ENCODE data around the gene PRTFDC1.
"Not testable (repeated sequence)": the region's sequence is repeated elsewhere in the genome, so short reads cannot be mapped to it uniquely, and the experiment has no call there.

PRTFDC1 gene, protein sequence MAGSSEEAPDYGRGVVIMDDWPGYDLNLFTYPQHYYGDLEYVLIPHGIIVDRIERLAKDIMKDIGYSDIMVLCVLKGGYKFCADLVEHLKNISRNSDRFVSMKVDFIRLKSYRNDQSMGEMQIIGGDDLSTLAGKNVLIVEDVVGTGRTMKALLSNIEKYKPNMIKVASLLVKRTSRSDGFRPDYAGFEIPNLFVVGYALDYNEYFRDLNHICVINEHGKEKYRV

GRCh38 chr10:24952143-24952706 is at the start of gene PRTFDC1:
PRTFDC1 (minus strand) TSS chr10:24952606; CDS start chr10:24952575, 31 bp downstream.
- DNase-seq (ENCODE audit: low spot score) = no peak

DNA sequence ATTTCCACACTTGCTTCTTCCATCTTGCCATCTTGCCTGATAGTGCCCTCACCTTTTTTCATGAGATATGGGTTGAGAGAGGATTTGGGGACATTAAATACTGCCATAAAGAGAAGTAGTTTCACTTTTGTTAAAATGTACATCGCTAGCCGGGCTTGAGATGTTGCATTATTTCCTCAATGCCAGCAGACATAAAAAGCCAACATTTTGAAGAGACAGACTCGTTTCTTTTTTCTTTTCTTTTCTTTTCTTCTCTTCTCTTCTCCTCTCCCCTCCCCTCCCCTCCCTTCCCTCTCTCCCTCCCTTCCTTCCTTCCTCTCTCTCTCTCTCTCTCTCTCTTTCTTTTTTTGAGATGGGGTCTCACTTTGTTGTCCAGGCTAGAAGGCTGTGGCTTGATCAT is 45.6 kb upstream of the PRTFDC1 start:
- no peak for DNase-seq (ENCODE audit: low spot score)

DNA sequence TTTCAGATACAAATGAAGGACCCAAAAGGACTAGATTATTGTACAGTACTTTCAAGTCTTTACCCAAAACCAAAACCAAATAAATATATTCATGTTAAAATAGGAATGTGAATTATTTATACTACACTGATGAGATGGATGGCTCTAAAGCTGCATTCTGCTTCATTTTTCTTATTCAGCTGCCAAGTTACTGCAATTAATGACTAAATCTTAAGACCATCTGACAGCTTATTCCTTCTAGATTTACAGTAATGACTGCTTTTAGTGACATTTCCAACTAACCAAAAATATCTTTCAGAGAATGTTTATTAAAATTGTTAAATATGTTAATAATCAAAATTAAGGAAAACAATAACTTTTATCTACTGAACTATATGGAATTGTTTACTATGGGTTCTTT is 42.7 kb upstream of the PRTFDC1 start:
- no peak for DNase-seq (ENCODE audit: low spot score)

DNA sequence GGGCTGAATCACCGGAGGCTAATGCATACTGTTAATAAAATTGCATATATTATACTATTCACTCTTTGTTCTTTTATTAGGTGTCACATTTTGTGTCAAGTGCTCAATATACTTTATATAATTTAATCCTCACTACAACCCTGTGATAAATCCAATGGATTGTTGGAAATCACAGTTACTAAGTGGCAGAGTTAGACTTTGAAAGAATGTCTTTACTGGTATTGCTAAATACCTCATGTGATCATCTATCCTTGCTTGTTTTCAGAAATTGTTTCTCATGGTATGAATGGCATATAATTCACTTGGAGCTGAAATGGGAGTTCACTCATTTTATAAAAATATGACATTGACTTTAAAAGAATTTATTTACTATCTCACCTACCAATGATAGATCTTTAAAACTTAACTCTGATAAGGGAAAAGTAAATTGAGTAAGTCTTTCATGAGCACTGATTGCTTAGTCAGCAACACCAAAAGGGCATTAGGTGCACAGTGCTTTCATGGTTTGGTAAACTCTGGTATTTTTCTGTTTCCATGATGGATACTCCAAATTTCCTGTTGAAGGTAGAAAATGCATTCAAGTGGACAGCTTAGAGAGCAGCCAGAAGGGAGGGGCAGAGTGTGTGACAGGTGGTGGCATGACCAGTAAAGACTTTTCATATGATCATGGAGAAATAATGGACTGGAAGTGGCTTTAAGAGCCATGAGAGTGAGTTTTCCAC is 41.0 kb upstream of the PRTFDC1 start:
- DNase-seq (ENCODE audit: low spot score) = no peak

GRCh38 chr10:24992512-24993133 is 40.2 kb upstream of the PRTFDC1 start:
- no peak for DNase-seq (ENCODE audit: low spot score)

- no peak for DNase-seq (ENCODE audit: low spot score)
Measured at GRCh38 chr10:24991298-24991697, 38.9 kb upstream of the PRTFDC1 start.

DNA sequence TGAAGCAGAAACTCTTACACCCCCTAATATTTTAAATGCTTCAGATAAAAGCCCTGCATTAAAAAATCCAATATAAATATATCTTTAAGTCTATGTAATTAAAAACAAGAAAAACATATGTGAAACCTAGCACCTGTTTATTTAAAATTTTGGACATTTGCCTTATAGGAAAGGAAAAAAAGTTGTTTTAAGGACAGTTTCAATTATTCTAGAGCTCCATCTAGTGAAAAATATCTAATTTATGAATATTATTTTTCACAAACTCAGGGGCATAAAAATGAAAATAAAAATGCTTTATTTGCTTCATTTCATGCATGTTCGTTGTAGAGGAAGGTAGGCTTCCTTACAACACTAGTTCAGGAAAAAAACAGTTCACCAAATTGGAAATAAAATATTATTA is 37.5 kb upstream of the PRTFDC1 start:
- DNase-seq (ENCODE audit: low spot score) = no peak

DNA sequence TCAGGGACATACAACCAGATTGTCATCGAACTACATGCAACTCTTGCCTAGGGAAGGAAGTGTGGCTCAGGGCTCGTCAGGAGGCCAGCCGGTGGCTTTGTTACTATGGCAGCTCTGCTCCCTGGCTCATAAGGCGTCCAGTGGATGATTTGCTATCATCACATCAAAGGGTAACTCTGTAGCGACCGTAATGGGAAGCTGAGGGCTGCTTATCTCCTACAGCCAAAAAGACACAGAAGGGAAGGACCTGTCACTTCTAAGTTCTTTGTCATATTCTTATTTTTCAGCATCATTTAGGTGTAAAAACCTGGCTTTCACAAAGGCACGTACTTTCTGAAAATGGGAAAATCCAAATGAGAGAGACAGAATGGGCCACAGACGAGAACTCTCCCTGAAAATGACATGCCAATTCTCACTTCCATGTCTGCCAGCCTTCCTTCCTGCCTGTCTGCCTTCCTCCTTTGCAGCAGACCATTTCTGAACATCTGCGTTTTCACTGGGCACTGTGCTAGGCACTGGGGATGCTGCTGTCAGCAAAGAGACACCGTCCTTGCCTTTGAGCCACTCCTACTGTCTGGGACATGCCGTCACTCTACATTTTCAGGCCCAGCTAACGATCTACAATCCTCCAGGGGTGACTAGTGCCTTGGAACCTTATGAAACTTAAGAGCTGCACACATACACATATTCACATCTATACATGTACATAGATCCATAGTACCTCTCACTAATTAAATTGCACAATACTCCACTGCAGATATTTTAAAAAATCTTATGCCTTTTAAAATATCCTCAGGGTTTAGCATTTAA is 36.6 kb upstream of the PRTFDC1 start:
- no peak for DNase-seq (ENCODE audit: low spot score)

DNA sequence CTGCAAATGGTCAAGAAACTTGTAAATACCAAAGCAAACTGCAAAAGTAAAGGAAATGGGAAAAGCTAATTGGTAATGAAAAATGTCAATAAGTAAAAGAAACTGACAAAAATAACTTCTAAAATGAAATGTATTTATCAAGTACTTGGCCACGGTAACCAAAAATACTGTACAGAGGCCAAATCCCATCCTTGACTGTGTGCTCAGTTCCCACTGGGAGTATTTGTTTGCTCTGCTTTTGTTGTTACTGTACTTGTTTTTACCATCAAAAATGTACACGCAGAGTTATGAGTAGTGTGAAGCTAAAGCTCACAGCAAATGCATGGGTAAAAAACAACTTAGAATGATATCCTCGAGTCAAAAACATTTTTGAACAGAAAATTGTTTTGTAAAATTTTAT is 32.5 kb upstream of the PRTFDC1 start:
- DNase-seq (ENCODE audit: low spot score) = no peak

DNA sequence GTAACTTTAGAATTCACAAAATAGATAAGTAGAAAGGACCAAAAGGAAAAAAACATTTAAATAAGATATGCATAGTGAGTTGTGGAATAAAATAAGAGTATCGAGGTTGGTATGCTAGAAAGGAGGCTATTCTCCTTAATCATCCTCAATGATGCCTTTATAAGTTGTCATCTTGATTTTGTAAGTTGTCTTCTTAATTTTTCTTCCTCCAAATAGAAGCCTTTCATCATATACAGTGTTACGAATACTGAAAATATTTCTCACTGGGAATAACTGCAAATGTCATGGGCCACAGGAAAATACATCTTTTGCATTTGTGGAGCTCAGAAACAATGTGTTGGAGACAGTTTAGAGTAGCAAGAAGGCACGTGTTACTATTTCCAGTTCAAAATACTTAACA is 31.5 kb upstream of the PRTFDC1 start:
- no peak for DNase-seq (ENCODE audit: low spot score)

DNA sequence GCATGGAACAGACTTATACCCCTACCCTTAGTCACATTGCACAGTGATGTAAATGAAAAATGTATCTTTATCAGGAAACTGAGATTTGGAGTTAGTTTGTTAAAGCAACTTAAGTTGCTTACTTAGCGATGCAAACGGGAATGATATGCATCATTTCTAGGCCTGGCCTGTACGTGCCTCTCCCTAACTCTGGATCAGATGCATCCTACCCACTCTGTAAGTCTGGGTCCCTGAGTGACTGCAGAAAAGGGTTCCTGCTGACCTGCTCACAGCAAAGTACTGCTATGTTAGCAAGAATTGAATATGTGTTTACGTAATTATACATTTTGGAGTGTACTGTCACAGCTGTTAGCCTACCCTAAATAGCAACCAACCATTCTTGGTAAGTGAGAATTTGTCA is 30.7 kb upstream of the PRTFDC1 start:
- no peak for DNase-seq (ENCODE audit: low spot score)

- no peak for DNase-seq (ENCODE audit: low spot score)
Measured at GRCh38 chr10:24982319-24983112, 30.1 kb upstream of the PRTFDC1 start.

GRCh38 chr10:24981161-24981710 is 28.8 kb upstream of the PRTFDC1 start:
- DNase-seq (ENCODE audit: low spot score) = no peak

DNA sequence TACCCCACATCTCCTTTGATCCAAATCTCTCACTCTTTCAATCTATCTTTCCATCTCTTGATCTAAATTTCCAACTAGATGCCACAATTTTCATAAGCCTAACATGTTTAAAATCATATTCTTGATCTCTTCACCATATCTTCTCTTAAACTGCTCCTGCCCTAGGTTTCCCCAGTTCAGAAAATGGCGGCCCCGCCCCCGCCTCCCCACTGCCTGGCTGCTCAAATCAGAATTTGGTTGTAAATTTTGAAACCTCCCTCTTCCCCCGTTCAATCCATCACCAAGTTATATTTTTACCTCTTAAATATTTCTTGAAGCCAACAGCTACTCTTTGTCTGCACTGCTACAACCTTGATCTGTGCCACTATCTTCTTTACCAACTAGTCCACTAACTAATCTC is 27.3 kb upstream of the PRTFDC1 start:
- DNase-seq (ENCODE audit: low spot score) = no peak

DNA sequence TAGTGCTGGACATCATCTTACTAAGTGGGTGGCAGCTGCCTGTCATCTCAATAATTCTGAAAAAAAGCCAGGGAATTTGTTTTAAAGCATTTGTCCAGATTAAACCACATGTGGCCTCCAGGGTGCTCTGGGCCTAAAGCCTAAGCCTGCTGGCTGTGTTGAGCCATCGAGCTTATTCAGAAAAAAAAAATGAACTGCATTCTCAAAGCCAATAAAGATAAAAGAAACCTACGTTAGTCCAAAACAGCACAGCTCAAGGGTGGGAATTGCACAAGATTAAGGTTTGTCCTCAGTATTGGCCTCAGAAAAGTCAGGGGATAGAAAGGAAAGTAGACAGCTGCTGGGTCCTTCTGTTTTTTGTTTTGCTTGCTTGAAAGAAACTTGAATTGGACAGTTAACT is 22.6 kb upstream of the PRTFDC1 start:
- no peak for DNase-seq (ENCODE audit: low spot score)

GRCh38 chr10:24973163-24973562 is 20.8 kb upstream of the PRTFDC1 start:
- DNase-seq (ENCODE audit: low spot score) = no peak

GRCh38 chr10:24971374-24971773 is 19.0 kb upstream of the PRTFDC1 start:
- no peak for DNase-seq (ENCODE audit: low spot score)

- no peak for DNase-seq (ENCODE audit: low spot score)
Measured at GRCh38 chr10:24969841-24970281, 17.5 kb upstream of the PRTFDC1 start.

DNA sequence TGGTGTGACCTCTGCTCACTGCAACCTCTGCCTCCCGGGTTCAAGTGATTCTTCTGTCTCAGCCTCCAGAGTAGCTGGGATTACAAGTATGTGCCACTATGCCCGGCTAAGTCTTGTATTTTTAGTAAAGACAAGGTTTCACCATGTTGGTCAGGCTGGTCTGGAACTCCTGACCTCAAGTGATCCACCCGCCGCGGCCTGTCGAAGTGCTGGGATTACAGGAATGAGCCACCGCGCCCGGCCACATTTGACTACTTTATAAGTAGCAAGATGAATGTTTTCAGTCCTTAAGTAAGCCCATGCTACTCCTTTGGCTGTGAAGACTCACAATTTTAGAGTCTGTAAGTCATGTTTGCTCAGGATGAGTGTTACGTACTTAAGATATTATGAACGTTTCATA is 16.5 kb upstream of the PRTFDC1 start:
- not testable (repeated sequence) for DNase-seq (ENCODE audit: low spot score)

- no peak for DNase-seq (ENCODE audit: low spot score)
Measured at GRCh38 chr10:24968349-24968748, 15.9 kb upstream of the PRTFDC1 start.

- DNase-seq (ENCODE audit: low spot score) = no peak
Measured at GRCh38 chr10:24966962-24967481, 14.6 kb upstream of the PRTFDC1 start.

Measured in COLO829 (cell line).